CD4-positive, alpha-beta T cell (primary cell): Measurements from ENCODE around the gene SEC16A. TPM values are rescaled to one million over a fixed set of nuclear protein-coding genes. Genes with fewer than 3 reads are reported as not detected.

ENCODE experiments used
- ATAC-seq: fragments of 200-7000 bp; cut with Tn5 transposase; one replicate; pipeline ENCODE4 v1.10.0; 2022; ENCODE audit warnings: mild to moderate bottlenecking; ENCODE audit not compliant: poor library complexity
- CTCF ChIA-PET: fragments of 350-600 bp; sonication (Branson Sonifier 250); formaldehyde crosslinking; loops from one replicate; lab custom pipeline; 2021; ENCODE audit warnings: antibody characterized with exemption, inconsistent platforms; lab: Charles Lee
- POLR2A ChIA-PET: fragments of 350-600 bp; sonication (Branson Sonifier 250); formaldehyde crosslinking; loops from one replicate; lab custom pipeline; 2021; ENCODE audit warnings: antibody characterized with exemption, inconsistent platforms; lab: Charles Lee
- DNase-seq, 14 experiments: peaks; one replicate each; pipeline ENCODE4 v3.0.0-alpha.2; 2013 to 2020; ENCODE audit warnings: mixed read lengths in 2 of 14
- H3K27ac ChIP-seq, 2 donors: one replicate each; pipeline versions ENCODE4 v1.5.1 to v1.7.0; 2013; ENCODE audit warnings: low read length in 2 of 2, low read depth in 1 of 2, mild to moderate bottlenecking in 1 of 2
- H3K27me3 ChIP-seq, 2 experiments: 1 replicate in 1 of 2; 2 replicates in 1 of 2; pipeline versions ENCODE4 v1.6.1 to v1.7.0; 2013; ENCODE audit warnings: low read length in 2 of 2, control low read depth in 1 of 2, mild to moderate bottlenecking in 1 of 2, moderate library complexity in 1 of 2; ENCODE audit not compliant: insufficient read depth in 2 of 2, control insufficient read depth in 1 of 2
- H3K36me3 ChIP-seq: one replicate; pipeline ENCODE4 v1.6.1; 2013; ENCODE audit warnings: low read length, control low read depth; ENCODE audit not compliant: insufficient read depth
- H3K4me1 ChIP-seq: one replicate; pipeline ENCODE4 v1.6.1; 2013; ENCODE audit warnings: low read length, control low read depth; ENCODE audit not compliant: insufficient read depth
- H3K4me3 ChIP-seq: one replicate; pipeline ENCODE4 v1.5.1; 2013; ENCODE audit warnings: mild to moderate bottlenecking, low read length, moderate library complexity
- H3K9me3 ChIP-seq, 2 experiments: 1 replicate in 1 of 2; 2 replicates in 1 of 2; pipeline versions ENCODE4 v1.6.1 to v1.7.0; 2013; ENCODE audit warnings: low read length in 2 of 2, mild to moderate bottlenecking in 2 of 2, control low read depth in 1 of 2, moderate library complexity in 1 of 2; ENCODE audit not compliant: control insufficient read depth in 1 of 2, insufficient read depth in 1 of 2
- H3K27ac Mint-ChIP-seq: one replicate; pipeline ENCODE4 v1.8.0; 2020; ENCODE audit warnings: mixed read lengths
- H3K27me3 Mint-ChIP-seq: one replicate; pipeline ENCODE4 v1.8.0; 2021; ENCODE audit warnings: mixed read lengths
- H3K36me3 Mint-ChIP-seq: one replicate; pipeline ENCODE4 v1.8.0; 2021; ENCODE audit warnings: low read depth, mixed read lengths
- H3K4me1 Mint-ChIP-seq: one replicate; pipeline ENCODE4 v1.8.0; 2021; ENCODE audit warnings: low read depth, mixed read lengths
- H3K4me3 Mint-ChIP-seq: one replicate; pipeline ENCODE4 v1.8.0; 2020; ENCODE audit warnings: mild to moderate bottlenecking, mixed read lengths
- H3K9me3 Mint-ChIP-seq: one replicate; pipeline ENCODE4 v1.8.0; 2020; ENCODE audit warnings: mixed read lengths
- intact Hi-C, 2 experiments: fragments of 100-400 bp; cut with DNase I in 1 of 2; cut with micrococcal nuclease in 1 of 2; formaldehyde crosslinking; loops; one replicate each; pipeline versions ENCODE4 v1.15.1 to v1.9.0; 2023 to 2025; cut with DNase I, micrococcal nuclease
- total RNA-seq, 174 experiments: library from RNA in 2 of 174; stranded (reverse) in 2 of 174; gene quantifications; one replicate each; pipeline ENCODE4 v1.2.3 and lab custom pipeline; 2021 to 2026
- TF ChIP-seq, protein P1 (sequence below): fragments of 200-600 bp; IDR thresholded peaks from one replicate; pipeline ENCODE4 v1.8.0; 2022; ENCODE audit warnings: antibody characterized with exemption, mild to moderate bottlenecking

SEC16A gene
- total RNA-seq, 2 experiments from 2014 or later: 73.0 to 75.0 TPM

DNA sequence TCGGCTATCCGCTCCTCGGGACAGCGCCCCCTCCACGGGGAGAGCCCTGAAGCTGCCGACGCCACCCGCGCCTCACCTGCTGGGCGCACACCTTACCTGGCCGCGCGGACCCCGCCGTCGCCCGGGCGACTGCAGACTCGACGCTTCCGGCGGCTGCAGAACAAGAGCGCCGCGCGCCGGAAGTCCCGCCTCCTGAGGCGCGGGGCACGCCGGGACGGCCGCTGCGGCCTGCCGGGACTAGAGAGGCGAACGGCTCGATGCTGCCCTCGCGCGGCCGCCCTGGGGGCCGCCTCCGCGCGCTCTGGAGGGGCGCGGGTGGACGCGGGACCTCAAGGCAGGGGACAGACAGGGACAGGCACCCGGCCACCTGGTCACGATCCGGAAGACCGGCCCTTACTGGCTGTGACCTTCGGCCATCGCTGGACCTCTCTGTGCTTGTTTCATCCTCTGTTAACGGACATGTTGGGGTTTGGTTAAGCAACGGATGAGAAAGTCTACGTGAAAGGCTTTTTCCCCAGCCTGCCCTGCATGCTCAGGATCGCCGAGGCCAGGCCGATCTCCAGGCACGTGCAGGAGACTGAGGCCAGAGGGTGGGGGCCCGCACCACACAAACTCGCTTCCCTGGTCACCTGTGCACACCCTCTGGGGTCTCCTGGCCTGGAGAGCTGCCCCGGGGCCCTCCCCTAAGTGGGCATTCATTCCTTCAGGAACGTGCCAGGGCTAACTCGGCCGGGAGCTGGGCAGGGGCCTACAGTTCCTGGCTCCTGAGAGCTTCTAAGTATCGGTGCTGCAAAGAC is 82.6 kb downstream of the SEC16A start, which contains the start of gene SNAPC4:
Gene SNAPC4 (minus strand): TSS at position 133 of the 797 bp plus-strand sequence. CDS start 1,742 bp downstream, outside the sequence.
- ChIA-PET POLR2A (interaction anchor here (1.2 to 2.8 kb wide), 4 partner anchors 9 to 133 kb away, joined by 3 to 18 read pairs (median 6); partner anchors contain the start of genes DNLZ, ENTR1 and PMPCA), CTCF (interaction anchor here (1.2 to 3.2 kb wide), 4 partner anchors 10 to 37 kb away, joined by 3 to 12 read pairs (median 6); partner anchors contain the start of genes DNLZ, ENTR1 and PMPCA)
- H3K36me3 ChIP-seq: peaks cover 34% of the 10 kb centered on the region
- H3K27me3 ChIP-seq: no peaks in the 10 kb centered on the region
- TF ChIP-seq, protein P1, sequence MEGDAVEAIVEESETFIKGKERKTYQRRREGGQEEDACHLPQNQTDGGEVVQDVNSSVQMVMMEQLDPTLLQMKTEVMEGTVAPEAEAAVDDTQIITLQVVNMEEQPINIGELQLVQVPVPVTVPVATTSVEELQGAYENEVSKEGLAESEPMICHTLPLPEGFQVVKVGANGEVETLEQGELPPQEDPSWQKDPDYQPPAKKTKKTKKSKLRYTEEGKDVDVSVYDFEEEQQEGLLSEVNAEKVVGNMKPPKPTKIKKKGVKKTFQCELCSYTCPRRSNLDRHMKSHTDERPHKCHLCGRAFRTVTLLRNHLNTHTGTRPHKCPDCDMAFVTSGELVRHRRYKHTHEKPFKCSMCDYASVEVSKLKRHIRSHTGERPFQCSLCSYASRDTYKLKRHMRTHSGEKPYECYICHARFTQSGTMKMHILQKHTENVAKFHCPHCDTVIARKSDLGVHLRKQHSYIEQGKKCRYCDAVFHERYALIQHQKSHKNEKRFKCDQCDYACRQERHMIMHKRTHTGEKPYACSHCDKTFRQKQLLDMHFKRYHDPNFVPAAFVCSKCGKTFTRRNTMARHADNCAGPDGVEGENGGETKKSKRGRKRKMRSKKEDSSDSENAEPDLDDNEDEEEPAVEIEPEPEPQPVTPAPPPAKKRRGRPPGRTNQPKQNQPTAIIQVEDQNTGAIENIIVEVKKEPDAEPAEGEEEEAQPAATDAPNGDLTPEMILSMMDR: peak; percentile 87
- peaks cover 41% of the 10 kb centered on the region for H3K4me1 Mint-ChIP-seq
- no peaks in the 10 kb centered on the region for H3K27me3 Mint-ChIP-seq
- ATAC-seq (peak; percentile 66), DNase-seq (peak; percentile 75 to 95 (median 86))
- peak within 1 kb of the TSS; percentile 55 for H3K27ac Mint-ChIP-seq
- H3K4me3 Mint-ChIP-seq: peak within 1 kb of the TSS; percentile 88
- H3K4me1 ChIP-seq: peaks cover 59% of the 10 kb centered on the region
- H3K9me3 Mint-ChIP-seq: no peaks in the 10 kb centered on the region
- H3K27ac ChIP-seq: no peak within 1 kb of the TSS
- intact Hi-C loops: loop anchor here in 1 of 2 experiments (1.0 to 10.0 kb wide), 8 partner anchors 10 to 435 kb away; partner anchors contain the start of genes DNLZ, ENTR1, INPP5E and NOTCH1
- H3K9me3 ChIP-seq: no peaks in the 10 kb centered on the region
- peak within 1 kb of the TSS; percentile 72 for H3K4me3 ChIP-seq
- peaks cover 32% of the 10 kb centered on the region for H3K36me3 Mint-ChIP-seq

DNA sequence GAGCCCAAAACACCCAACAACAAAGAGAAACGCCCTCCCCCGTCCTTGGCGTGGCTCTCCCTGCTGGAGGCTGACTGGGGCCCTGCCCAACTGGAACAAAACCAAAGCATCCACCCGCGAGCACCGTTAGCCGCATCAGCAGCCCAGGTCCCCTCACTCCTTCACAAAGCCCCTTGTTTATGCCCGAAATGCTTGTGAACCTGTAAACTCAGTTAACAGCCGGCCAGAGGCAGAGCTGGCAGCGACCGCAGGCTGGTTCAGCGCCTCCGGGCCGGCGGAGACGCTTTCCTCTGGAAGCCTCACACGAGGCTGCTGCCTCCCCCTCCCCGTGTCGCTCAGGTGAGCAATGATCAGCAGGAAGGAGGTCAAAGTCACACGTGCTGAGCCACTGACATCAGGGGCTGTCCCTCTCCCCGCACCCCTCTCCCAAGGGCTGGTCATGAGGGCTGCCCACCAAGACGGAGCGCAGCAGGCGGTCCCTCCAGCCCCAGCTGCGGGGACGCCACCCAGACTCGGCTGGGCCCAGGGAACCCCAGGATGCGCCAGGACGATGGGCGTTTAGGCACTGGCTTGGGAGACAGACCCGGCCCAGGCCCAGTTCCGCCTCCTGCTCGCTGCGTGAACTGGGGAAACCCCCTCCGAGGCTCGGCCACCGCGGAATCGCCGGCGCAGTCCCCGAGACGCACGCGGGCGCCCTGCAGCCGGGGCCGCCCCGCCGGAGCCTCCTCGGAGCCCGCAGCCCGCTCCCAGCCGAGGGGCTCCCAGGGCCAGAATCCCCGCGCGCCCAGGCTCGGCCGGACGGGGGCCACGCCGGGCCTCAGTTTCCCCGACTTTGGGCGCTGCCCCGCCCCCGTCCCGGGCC is 83.4 kb downstream of the SEC16A start:
- Histone ChIP-seq H3K27ac (no peak overlapping the region), H3K27me3 (no peaks in the 10 kb centered on the region), H3K4me3 (peak overlapping the region; percentile 72), H3K4me1 (peaks cover 50% of the 10 kb centered on the region), H3K9me3 (no peaks in the 10 kb centered on the region), H3K36me3 (peaks cover 42% of the 10 kb centered on the region)
- Mint-ChIP-seq H3K4me1 (peaks cover 32% of the 10 kb centered on the region), H3K9me3 (no peaks in the 10 kb centered on the region), H3K27ac (peak overlapping the region; percentile 55), H3K27me3 (no peaks in the 10 kb centered on the region), H3K36me3 (peaks cover 28% of the 10 kb centered on the region), H3K4me3 (peak overlapping the region; percentile 88)
- intact Hi-C loops: loop anchor here in 1 of 2 experiments (1.0 to 10.0 kb wide), 8 partner anchors 11 to 435 kb away; partner anchors contain the start of genes DNLZ, ENTR1, INPP5E and NOTCH1
- ChIA-PET CTCF (interaction anchor here (1.3 to 3.2 kb wide), 2 partner anchors 10 to 36 kb away, joined by 7 to 12 read pairs; partner anchors contain the start of genes DNLZ, ENTR1 and PMPCA), POLR2A (interaction anchor here (2.0 to 2.8 kb wide), 2 partner anchors 10 to 36 kb away, joined by 9 to 18 read pairs; partner anchors contain the start of genes DNLZ, ENTR1 and PMPCA)
- ATAC-seq (no peak), DNase-seq (peak in 5 of 14 experiments; percentile 18 to 78 (median 45))
- TF ChIP-seq, protein P1: no peak

DNA sequence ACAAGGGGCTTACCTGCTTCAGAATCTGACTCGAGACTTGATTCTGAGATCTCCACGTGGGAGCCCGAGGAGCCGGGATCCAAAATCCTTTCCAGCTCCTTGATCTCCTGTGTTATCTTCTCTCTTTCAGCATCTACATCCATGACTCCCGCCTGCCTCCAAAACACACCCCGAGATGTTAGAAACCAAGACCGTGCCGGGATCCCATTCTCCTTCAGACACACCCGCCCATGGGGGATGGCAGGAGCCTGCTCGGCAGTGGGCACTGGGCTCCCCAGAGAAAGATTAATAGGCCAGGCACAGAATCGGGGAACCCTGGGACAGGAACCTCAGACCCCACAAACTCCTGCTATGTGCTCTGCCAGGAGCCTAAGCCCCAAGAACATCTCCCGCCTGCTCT is 84.6 kb downstream of the SEC16A start:
- Histone ChIP-seq H3K27me3 (no peaks in the 10 kb centered on the region), H3K27ac (no peak overlapping the region), H3K4me1 (peaks cover 39% of the 10 kb centered on the region), H3K9me3 (no peaks in the 10 kb centered on the region), H3K4me3 (no peak overlapping the region), H3K36me3 (peaks cover 52% of the 10 kb centered on the region)
- POLR2A ChIA-PET: no interaction called here
- Mint-ChIP-seq H3K4me1 (peaks cover 21% of the 10 kb centered on the region), H3K27me3 (no peaks in the 10 kb centered on the region), H3K27ac (no peak overlapping the region), H3K9me3 (no peaks in the 10 kb centered on the region), H3K36me3 (peaks cover 21% of the 10 kb centered on the region), H3K4me3 (peak overlapping the region; percentile 88)
- TF ChIP-seq, protein P1: no peak
- CTCF ChIA-PET: interaction anchor here (1.5 kb wide), 1 partner anchor 35 kb away, joined by 7 read pairs; the partner anchor contains the start of gene DNLZ
- ATAC-seq (no peak), DNase-seq (no peak)
- intact Hi-C loops: no loop called here
